ENCODE measurements around the gene PARVB. TPM values are rescaled to one million over a fixed set of nuclear protein-coding genes. Genes with fewer than 3 reads are reported as not detected.

Gene PARVB
- total and polyA plus RNA-seq, 10 of the 15 experiments (the other 5 are each of a cell fraction or from before 2014, with no cell fraction given), result 5.2 to 264 (median 76.0) TPM

DNA sequence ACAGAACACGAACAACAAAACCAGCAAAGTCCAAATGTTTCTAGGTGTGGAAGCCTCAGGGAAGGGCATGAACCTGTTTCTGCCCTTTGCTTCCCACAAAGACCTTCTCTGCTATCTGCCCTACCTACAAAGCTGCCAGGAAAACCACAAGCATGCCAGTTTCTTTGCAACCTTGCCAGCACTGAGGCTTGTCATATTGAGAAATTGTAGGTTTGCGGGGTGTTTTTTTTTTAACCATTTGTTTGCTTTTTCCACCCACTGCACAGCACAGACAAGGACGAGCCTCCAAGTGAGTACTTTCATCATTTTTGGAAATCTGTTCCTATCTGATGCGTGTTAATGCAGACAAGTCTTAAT lies 169.4 kb downstream of the PARVB start (continued):
- TF ChIP-seq, protein P1, sequence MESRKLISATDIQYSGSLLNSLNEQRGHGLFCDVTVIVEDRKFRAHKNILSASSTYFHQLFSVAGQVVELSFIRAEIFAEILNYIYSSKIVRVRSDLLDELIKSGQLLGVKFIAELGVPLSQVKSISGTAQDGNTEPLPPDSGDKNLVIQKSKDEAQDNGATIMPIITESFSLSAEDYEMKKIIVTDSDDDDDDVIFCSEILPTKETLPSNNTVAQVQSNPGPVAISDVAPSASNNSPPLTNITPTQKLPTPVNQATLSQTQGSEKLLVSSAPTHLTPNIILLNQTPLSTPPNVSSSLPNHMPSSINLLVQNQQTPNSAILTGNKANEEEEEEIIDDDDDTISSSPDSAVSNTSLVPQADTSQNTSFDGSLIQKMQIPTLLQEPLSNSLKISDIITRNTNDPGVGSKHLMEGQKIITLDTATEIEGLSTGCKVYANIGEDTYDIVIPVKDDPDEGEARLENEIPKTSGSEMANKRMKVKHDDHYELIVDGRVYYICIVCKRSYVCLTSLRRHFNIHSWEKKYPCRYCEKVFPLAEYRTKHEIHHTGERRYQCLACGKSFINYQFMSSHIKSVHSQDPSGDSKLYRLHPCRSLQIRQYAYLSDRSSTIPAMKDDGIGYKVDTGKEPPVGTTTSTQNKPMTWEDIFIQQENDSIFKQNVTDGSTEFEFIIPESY (IDR thresholded peaks at IDR 0.05), result no peak
- TF ChIP-seq RAD21 (IDR thresholded peaks at IDR 0.05; ENCODE audit: insufficient read depth, low read depth, low read length), result no peak
- TF ChIP-seq, protein P2, sequence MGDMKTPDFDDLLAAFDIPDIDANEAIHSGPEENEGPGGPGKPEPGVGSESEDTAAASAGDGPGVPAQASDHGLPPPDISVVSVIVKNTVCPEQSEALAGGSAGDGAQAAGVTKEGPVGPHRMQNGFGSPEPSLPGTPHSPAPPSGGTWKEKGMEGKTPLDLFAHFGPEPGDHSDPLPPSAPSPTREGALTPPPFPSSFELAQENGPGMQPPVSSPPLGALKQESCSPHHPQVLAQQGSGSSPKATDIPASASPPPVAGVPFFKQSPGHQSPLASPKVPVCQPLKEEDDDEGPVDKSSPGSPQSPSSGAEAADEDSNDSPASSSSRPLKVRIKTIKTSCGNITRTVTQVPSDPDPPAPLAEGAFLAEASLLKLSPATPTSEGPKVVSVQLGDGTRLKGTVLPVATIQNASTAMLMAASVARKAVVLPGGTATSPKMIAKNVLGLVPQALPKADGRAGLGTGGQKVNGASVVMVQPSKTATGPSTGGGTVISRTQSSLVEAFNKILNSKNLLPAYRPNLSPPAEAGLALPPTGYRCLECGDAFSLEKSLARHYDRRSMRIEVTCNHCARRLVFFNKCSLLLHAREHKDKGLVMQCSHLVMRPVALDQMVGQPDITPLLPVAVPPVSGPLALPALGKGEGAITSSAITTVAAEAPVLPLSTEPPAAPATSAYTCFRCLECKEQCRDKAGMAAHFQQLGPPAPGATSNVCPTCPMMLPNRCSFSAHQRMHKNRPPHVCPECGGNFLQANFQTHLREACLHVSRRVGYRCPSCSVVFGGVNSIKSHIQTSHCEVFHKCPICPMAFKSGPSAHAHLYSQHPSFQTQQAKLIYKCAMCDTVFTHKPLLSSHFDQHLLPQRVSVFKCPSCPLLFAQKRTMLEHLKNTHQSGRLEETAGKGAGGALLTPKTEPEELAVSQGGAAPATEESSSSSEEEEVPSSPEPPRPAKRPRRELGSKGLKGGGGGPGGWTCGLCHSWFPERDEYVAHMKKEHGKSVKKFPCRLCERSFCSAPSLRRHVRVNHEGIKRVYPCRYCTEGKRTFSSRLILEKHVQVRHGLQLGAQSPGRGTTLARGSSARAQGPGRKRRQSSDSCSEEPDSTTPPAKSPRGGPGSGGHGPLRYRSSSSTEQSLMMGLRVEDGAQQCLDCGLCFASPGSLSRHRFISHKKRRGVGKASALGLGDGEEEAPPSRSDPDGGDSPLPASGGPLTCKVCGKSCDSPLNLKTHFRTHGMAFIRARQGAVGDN (IDR thresholded peaks at IDR 0.05), result no peak
- TF ChIP-seq, protein P3, sequence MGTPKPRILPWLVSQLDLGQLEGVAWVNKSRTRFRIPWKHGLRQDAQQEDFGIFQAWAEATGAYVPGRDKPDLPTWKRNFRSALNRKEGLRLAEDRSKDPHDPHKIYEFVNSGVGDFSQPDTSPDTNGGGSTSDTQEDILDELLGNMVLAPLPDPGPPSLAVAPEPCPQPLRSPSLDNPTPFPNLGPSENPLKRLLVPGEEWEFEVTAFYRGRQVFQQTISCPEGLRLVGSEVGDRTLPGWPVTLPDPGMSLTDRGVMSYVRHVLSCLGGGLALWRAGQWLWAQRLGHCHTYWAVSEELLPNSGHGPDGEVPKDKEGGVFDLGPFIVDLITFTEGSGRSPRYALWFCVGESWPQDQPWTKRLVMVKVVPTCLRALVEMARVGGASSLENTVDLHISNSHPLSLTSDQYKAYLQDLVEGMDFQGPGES (IDR thresholded peaks at IDR 0.05), result no peak
- no peak for TF ChIP-seq MYB (IDR thresholded peaks at IDR 0.05; ENCODE audit: borderline replicate concordance, low read depth, low read length)
- TF ChIP-seq TAF1 (IDR thresholded peaks at IDR 0.05; ENCODE audit: borderline replicate concordance, low read depth, low read length), result no peak
- TF ChIP-seq ZNF384 (IDR thresholded peaks at IDR 0.05; ENCODE audit: borderline replicate concordance, low read depth, low read length), result no peak
- no peak for TF ChIP-seq RB1 (IDR thresholded peaks at IDR 0.05; ENCODE audit: borderline replicate concordance)
- TF ChIP-seq, protein P4, sequence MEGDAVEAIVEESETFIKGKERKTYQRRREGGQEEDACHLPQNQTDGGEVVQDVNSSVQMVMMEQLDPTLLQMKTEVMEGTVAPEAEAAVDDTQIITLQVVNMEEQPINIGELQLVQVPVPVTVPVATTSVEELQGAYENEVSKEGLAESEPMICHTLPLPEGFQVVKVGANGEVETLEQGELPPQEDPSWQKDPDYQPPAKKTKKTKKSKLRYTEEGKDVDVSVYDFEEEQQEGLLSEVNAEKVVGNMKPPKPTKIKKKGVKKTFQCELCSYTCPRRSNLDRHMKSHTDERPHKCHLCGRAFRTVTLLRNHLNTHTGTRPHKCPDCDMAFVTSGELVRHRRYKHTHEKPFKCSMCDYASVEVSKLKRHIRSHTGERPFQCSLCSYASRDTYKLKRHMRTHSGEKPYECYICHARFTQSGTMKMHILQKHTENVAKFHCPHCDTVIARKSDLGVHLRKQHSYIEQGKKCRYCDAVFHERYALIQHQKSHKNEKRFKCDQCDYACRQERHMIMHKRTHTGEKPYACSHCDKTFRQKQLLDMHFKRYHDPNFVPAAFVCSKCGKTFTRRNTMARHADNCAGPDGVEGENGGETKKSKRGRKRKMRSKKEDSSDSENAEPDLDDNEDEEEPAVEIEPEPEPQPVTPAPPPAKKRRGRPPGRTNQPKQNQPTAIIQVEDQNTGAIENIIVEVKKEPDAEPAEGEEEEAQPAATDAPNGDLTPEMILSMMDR (IDR thresholded peaks at IDR 0.05 in 2 of 3, conservative IDR thresholded peaks at IDR 0.05 in 1 of 3; ENCODE audit: control insufficient read depth in 2 of 3, extremely low read depth in 1 of 3, insufficient read depth in 1 of 3, low read depth in 3 of 3, low read length in 3 of 3), result no peak
- TF ChIP-seq FOXM1 (IDR thresholded peaks at IDR 0.05; ENCODE audit: low read depth, low read length), result no peak

Data from GM12878 (cell line).